Skeletal muscle tissue (tissue), 4 donors: ENCODE data around the gene DCST1. TPM values are rescaled to one million over a fixed set of nuclear protein-coding genes. Genes with fewer than 3 reads are reported as not detected.
A peak's percentile ranks its signal among the peaks of the same experiment; 100 is the strongest.

Experiments used
- H3K27ac ChIP-seq: one replicate; pipeline ENCODE4 v1.7.0; 2013; ENCODE audit warnings: mild to moderate bottlenecking, low read depth, low read length, inconsistent platforms
- H3K27me3 ChIP-seq, 3 donors: one replicate each; pipeline ENCODE4 v1.7.0; 2013; ENCODE audit warnings: low read length in 3 of 3; ENCODE audit not compliant: control insufficient read depth in 3 of 3, insufficient read depth in 3 of 3
- H3K36me3 ChIP-seq, 3 donors: one replicate each; pipeline ENCODE4 v1.7.0; 2013; ENCODE audit warnings: low read length in 3 of 3; ENCODE audit not compliant: control insufficient read depth in 3 of 3, insufficient read depth in 3 of 3
- H3K4me1 ChIP-seq, 3 donors: one replicate each; pipeline ENCODE4 v1.7.0; 2013; ENCODE audit warnings: low read length in 3 of 3, mild to moderate bottlenecking in 3 of 3; ENCODE audit not compliant: control insufficient read depth in 3 of 3, insufficient read depth in 3 of 3
- H3K4me3 ChIP-seq, 3 donors: one replicate each; pipeline ENCODE4 v1.7.0; 2013; ENCODE audit warnings: low read length in 3 of 3
- H3K9ac ChIP-seq, 3 donors: one replicate each; pipeline ENCODE4 v1.7.0; 2013; ENCODE audit warnings: low read length in 3 of 3, mild to moderate bottlenecking in 3 of 3, moderate library complexity in 2 of 3, low read depth in 1 of 3
- H3K9me3 ChIP-seq, 3 donors: one replicate each; pipeline ENCODE4 v1.7.0; 2013; ENCODE audit warnings: low read length in 3 of 3; ENCODE audit not compliant: control insufficient read depth in 3 of 3
- total RNA-seq: library from RNA; depleted of rRNA; stranded (reverse); fragments of >200 nt; gene quantifications from one replicate; pipeline ENCODE4 v1.2.3, GENCODE V29; 2014
- donor health status: Osteomylitis.

The DCST1 gene
- total RNA-seq, 1 donor from 2014 or later = not detected

- H3K36me3 ChIP-seq = no peaks in the 10 kb centered on the region
- H3K4me1 ChIP-seq = peaks cover 67 to 92% (median 79%) of the 10 kb centered on the region in 3 donors
- no peaks in the 10 kb centered on the region for H3K27me3 ChIP-seq
- H3K9me3 ChIP-seq = no peaks in the 10 kb centered on the region
- H3K4me3 ChIP-seq = peak overlapping the region; percentile 41 to 60 (median 55)
- H3K27ac ChIP-seq = peak overlapping the region; percentile 97
- peak overlapping the region; percentile 76 to 83 (median 77) for H3K9ac ChIP-seq
These were observed 25.3 kb upstream of the DCST1 start for GRCh38 chr1:155008015-155008941.

- peak overlapping the region; percentile 41 to 60 (median 55) for H3K4me3 ChIP-seq
- no peaks in the 10 kb centered on the region for H3K9me3 ChIP-seq
- peaks cover 65 to 90% (median 81%) of the 10 kb centered on the region in 3 donors for H3K4me1 ChIP-seq
- peak overlapping the region; percentile 97 for H3K27ac ChIP-seq
- peaks cover 0 to 6% (median 3%) of the 10 kb centered on the region in 3 donors for H3K36me3 ChIP-seq
- peak overlapping the region; percentile 60 to 83 (median 76) for H3K9ac ChIP-seq
- no peaks in the 10 kb centered on the region for H3K27me3 ChIP-seq
These were observed 24.4 kb upstream of the DCST1 start for GRCh38 chr1:155009221-155009711.

- peaks cover 60 to 85% (median 76%) of the 10 kb centered on the region in 3 donors for H3K4me1 ChIP-seq
- H3K27ac ChIP-seq = peak overlapping the region; percentile 97
- H3K4me3 ChIP-seq = peak overlapping the region in 1 of 3 donors; percentile 9
These were observed 23.9 kb upstream of the DCST1 start for GRCh38 chr1:155009742-155010141.

GRCh38 chr1:155010211-155010918 is 23.3 kb upstream of the DCST1 start:
- no peaks in the 10 kb centered on the region for H3K27me3 ChIP-seq
- H3K36me3 ChIP-seq = peaks cover 3 to 12% (median 9%) of the 10 kb centered on the region in 3 donors
- H3K9ac ChIP-seq = peak overlapping the region in 2 of 3 donors; percentile 32 to 33
- peaks cover 55 to 80% (median 70%) of the 10 kb centered on the region in 3 donors for H3K4me1 ChIP-seq
- peak overlapping the region; percentile 97 for H3K27ac ChIP-seq
- peak overlapping the region in 1 of 3 donors; percentile 9 for H3K4me3 ChIP-seq
- no peaks in the 10 kb centered on the region for H3K9me3 ChIP-seq

More at GRCh38 chr1:155009742-155010141, 23.9 kb upstream of the DCST1 start:
- Histone ChIP-seq H3K27me3 (no peaks in the 10 kb centered on the region), H3K36me3 (peaks cover 0 to 9% (median 6%) of the 10 kb centered on the region in 3 donors), H3K9me3 (no peaks in the 10 kb centered on the region), H3K9ac (peak overlapping the region in 1 of 3 donors; percentile 51)

- Histone ChIP-seq H3K27ac (peak overlapping the region; percentile 97), H3K9me3 (no peaks in the 10 kb centered on the region), H3K4me1 (peaks cover 48 to 77% (median 64%) of the 10 kb centered on the region in 3 donors), H3K27me3 (no peaks in the 10 kb centered on the region), H3K9ac (peak overlapping the region in 2 of 3 donors; percentile 32 to 33), H3K4me3 (no peak overlapping the region), H3K36me3 (peaks cover 9 to 14% (median 12%) of the 10 kb centered on the region in 3 donors)
These were observed 22.6 kb upstream of the DCST1 start for GRCh38 chr1:155011004-155011416.

- Histone ChIP-seq H3K9ac (peak overlapping the region in 2 of 3 donors; percentile 32 to 35), H3K4me1 (peaks cover 44 to 76% (median 60%) of the 10 kb centered on the region in 3 donors), H3K27ac (peak overlapping the region; percentile 44), H3K9me3 (no peaks in the 10 kb centered on the region), H3K4me3 (peak overlapping the region in 1 of 3 donors; percentile 17), H3K27me3 (no peaks in the 10 kb centered on the region), H3K36me3 (peaks cover 12 to 19% (median 13%) of the 10 kb centered on the region in 3 donors)
These were observed 22.1 kb upstream of the DCST1 start for GRCh38 chr1:155011437-155012025.

- Histone ChIP-seq H3K27me3 (no peaks in the 10 kb centered on the region), H3K9me3 (no peaks in the 10 kb centered on the region), H3K27ac (peak overlapping the region; percentile 44), H3K4me3 (peak overlapping the region in 1 of 3 donors; percentile 17), H3K4me1 (peaks cover 44 to 76% (median 60%) of the 10 kb centered on the region in 3 donors), H3K9ac (peak overlapping the region in 2 of 3 donors; percentile 14 to 35), H3K36me3 (peaks cover 12 to 21% (median 13%) of the 10 kb centered on the region in 3 donors)
These were observed 21.5 kb upstream of the DCST1 start for GRCh38 chr1:155012026-155012546.

- H3K27me3 ChIP-seq = no peaks in the 10 kb centered on the region
- peak overlapping the region; percentile 44 for H3K27ac ChIP-seq
- H3K4me1 ChIP-seq = peaks cover 41 to 76% (median 58%) of the 10 kb centered on the region in 3 donors
- peaks cover 12 to 21% (median 13%) of the 10 kb centered on the region in 3 donors for H3K36me3 ChIP-seq
- H3K4me3 ChIP-seq = no peak overlapping the region
- no peaks in the 10 kb centered on the region for H3K9me3 ChIP-seq
- peak overlapping the region in 1 of 3 donors; percentile 14 for H3K9ac ChIP-seq
These were observed 20.6 kb upstream of the DCST1 start for GRCh38 chr1:155012776-155013602.
